GM21825 (cell line): Measurements from ENCODE around the gene HGFAC.

Experiments used
- ATAC-seq: cut with Tn5 transposase; IDR thresholded peaks from one replicate; pipeline ENCODE4 v1.9.1; 2021; ENCODE audit warnings: mild to moderate bottlenecking, moderate library complexity; ENCODE audit not compliant: unreplicated experiment

Gene HGFAC

DNA sequence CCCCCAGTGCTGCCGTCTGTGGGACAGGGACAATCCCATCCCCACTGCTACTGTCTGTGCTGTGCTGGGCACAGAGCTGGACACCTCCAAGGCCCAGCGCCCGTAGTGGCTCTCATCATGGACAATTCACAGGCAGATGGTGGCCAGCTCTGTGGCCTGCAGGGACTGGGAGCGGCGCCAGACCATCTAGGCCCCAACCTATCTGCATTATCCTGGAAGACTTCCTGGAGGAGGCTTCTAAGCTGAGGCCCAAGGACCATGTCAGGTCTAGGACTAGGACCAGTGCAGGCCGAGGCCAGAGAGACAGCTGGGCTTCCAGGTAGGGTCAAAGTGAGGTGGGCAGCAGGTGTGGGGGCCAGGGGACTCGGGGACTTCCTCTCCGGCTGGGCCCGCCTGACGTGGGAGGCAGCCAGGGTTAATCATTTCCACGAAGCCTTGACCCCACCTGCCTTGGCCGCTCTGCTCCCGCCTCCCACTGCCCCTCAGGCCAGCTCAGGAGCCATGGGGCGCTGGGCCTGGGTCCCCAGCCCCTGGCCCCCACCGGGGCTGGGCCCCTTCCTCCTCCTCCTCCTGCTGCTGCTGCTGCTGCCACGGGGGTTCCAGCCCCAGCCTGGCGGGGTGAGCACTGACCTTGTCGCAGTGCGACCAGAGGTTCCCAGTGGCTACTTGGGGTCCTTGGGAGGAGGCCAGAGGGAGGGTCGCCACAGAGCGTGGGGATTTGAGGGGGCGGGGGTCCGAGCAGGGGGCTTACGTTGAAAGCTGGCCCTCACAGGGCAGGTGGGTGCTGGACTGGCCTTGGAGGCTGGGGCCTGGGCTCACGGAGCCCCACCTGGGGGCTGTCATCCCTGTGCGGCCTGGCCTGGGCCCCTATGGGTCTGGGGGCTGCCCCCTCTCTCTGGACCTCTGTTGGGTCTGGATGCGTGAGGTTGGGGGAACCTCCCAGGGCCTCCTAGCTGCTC is at the start of gene HGFAC:
HGFAC (plus strand) TSS at position 468 of the 959 bp plus-strand sequence; CDS start at position 502, 34 bp downstream.
- no peak for ATAC-seq

DNA sequence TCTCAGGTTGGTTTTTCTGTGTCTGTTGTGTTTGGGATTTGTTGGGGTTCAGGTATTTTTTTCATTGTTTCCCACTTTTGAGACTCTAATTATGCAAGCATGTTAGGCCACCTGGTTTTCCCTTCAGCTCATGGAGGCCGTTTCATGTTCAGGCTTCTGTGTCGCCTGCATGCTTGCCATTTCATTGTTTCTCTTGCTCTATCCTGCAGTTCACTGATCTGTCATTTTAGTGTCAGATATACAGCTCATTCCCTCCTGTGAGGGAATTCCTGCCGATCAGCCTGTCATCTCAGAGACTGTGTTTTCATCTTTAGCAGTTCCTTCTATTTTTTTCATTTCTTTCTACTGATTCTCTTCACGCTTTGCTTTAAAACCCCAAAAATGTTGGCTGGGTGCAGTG is 49.4 kb upstream of the HGFAC start:
- ATAC-seq: no peak

- ATAC-seq: no peak
Measured at GRCh38 chr4:3393171-3393570, 48.6 kb upstream of the HGFAC start.

- ATAC-seq: no peak
Measured at GRCh38 chr4:3396600-3396999, 45.2 kb upstream of the HGFAC start.

DNA sequence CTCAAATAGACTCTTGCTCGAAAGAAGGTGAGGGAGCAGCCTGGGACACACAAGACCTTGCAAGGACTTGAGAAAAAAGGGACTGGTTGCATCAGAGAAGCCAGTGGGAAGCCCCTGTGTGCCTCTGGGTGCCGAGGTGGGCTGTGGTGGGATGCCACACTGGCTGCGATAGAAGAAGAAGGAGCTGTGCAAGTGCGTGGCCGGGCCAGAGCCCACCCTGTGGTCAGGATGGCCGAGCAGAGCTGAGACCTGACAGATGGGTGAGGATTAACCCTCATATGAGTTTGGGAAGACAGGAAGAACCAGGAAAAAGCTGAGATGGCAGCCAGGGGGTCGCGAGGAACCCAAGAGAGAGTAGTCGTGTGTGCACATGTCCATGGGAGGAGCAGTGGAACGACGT is 44.6 kb upstream of the HGFAC start:
- no peak for ATAC-seq

- ATAC-seq: no peak
Measured at GRCh38 chr4:3399277-3400194, 42.2 kb upstream of the HGFAC start.

DNA sequence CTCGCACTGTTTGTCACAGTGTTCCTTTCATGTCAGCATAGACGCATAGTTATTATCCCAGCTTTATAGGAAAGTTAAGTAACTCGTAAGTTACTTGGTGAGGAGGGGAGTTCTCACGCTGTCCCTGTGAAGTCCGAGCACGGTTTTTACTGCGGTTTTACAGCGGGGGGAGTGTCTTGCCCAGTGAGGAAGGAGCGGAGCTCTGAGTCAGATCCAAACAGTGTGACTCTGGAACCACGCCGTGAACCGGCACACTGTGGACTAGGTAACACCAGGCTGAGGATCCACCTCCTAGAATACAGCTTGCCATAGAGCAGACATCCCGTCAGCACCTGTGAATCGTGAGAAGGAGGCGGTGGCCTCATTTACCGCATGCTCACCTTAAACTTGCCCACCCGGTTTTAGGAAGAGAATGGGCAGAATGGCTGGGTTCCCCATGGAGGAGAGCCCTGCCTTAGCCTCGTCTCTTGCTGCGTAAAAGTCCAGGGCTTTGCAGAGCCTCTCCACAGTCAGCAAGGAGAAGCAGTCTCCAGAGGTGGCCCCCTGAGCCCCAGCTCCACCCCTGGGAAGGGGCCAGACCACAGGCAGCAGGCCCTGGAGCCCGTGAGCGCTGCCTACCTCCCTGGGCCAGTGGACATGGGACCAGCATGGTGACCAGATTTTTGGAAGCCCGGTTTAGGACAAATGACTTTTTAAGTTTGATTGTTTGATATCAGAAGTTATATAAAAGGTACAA is 40.2 kb upstream of the HGFAC start:
- ATAC-seq: no peak

DNA sequence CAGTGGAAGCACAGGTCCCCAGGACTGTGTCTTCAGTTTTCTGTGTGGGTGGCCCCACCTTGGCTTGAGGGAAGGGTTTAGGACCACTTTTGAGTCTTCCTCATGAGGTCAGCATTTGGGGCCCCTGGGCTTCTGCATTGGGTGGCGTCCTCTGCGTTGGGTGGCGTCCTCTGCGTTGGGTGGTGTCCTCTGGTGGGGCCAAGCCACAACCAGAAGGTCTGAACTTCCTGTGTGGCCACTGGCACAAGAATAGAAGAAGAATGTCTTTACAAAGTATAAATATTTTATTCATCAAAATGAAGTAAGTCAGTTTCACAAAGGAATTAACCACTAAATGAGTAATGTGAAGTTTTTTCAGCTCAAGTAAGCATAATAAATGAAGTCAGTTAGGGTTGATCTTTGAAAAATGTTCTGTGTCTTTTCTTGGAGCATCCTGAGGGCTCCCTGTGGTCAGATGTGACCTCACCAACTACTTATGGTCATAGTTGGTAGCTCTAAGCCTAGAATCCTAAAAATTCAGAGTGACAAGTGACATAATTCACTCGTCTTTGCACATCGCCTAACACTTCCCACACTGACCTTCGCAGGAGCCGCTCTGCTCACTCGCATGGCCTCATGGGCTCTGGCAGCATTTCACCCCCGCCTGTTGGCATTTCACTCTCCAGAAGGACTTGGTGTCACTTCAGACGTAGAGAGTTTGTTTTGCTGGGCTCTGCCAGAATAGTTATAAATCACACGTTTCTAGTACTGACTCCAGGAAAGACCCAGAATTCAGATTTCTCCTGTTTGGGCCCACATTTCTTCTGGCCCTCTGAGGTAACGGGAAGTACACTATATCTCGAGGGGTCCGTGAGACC is 39.0 kb upstream of the HGFAC start:
- ATAC-seq: no peak

GRCh38 chr4:3403348-3403906 is 38.3 kb upstream of the HGFAC start:
- ATAC-seq: no peak

DNA sequence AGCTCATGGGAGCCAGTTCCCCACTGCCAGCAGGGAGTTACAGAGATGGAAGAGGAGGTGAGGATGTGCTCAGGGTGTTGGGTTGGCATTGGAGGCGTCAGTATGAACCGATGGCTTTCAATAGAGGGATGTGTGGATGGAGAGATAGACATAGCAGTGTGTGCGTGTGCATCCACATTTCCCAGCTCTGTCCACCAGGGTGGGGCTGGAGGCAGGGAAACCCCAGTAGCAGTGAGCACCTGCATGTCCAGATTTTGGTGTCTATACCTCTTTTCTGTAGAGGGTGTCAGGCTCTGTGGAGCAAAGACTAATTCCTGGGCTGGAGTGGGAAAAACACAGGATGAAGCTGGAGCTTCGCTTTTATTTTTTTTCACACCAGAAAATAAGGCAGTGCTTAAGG is 37.2 kb upstream of the HGFAC start:
- ATAC-seq: no peak

GRCh38 chr4:3405176-3405575 is 36.6 kb upstream of the HGFAC start:
- no peak for ATAC-seq

- ATAC-seq: no peak
Measured at GRCh38 chr4:3406021-3406420, 35.7 kb upstream of the HGFAC start.

DNA sequence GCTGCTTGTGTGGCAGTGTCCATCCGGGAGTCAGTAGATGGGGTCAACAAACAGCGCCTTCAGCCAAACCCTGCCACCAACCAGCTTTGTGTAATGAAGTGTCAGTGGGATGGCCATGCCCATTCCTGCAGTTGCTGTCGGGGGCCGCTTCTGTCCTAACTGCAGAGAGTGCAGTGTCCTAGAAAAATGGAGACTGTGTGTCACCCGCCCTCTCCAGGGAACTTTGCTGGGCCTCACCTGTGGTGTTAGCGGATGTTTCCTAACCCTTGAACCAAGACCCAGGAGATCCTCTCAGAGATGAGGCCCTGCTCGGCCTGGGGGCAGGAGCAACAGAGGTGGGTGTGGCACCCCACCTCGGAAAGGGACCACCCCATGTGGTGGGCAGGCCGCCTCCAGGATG is 35.3 kb upstream of the HGFAC start:
- ATAC-seq: no peak

DNA sequence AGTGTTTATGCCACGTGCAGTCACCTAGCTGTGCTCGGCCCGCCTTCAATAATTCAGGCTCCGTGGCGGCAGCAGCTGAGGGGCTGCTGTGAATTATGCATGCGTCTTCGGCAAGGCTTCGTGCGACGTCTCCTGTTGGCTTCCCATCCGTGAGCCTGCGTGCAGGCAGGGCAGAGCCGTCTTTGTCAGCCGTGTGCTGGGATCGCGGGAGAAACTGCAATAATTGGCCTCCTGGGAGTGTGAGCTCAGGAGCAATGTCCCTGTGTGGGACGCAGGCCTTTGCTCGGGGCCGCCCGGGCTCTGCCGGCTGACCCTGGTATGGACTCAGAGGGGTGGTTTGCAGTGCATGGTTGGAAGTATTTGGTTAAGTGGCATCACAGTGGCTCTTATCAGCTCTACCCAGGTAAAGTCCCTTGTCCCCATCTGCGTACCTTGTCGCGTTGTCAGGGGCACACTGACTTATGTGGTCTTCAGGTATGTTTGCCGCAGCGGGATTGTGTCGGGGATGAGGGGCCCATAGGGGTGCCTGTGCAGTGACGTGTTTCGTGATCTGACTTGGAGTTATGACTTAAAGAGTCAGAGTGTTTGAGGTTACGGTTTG is 34.5 kb upstream of the HGFAC start:
- no peak for ATAC-seq

- ATAC-seq: no peak
Measured at GRCh38 chr4:3407930-3408792, 33.6 kb upstream of the HGFAC start.

- ATAC-seq: no peak
Measured at GRCh38 chr4:3408793-3409330, 32.9 kb upstream of the HGFAC start.

DNA sequence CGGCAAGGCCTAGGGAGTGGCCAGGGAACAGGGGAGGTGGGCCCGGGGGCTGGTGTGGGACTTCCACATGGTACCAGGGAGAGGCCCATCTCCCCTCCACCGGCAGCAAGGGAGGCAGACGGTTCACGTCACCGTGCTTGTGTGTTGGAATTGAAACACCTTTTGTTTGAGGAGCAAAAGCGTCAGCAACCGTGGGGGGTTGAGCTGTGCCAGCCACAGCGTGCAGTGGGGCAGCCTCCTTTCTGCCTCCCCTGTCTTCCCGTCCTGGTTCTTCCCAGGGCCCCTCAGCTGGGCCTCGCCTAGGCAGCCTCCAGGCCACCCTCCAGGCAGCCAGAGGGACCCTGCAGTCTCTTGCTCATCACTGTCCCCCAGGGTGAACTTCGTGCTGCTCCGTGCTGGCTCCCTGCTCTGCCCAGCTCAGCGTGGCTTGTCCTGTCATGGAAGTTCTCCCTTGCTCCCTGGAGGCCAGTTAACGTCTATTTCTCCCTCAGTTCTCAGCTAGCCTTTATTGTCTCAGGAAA is 32.1 kb upstream of the HGFAC start:
- no peak for ATAC-seq
